NK-92 (cell line): ENCODE results near the gene SP6.

Experiments
- DNase-seq: peaks from one replicate; lab custom pipeline; 2025; ENCODE audit not compliant: unreplicated experiment; lab: John Stamatoyannopoulos, UW

SP6 gene

GRCh38 chr17:47857551-47858455 lies 6.8 kb upstream of the SP6 start:
- DNase-seq = no peak

DNA sequence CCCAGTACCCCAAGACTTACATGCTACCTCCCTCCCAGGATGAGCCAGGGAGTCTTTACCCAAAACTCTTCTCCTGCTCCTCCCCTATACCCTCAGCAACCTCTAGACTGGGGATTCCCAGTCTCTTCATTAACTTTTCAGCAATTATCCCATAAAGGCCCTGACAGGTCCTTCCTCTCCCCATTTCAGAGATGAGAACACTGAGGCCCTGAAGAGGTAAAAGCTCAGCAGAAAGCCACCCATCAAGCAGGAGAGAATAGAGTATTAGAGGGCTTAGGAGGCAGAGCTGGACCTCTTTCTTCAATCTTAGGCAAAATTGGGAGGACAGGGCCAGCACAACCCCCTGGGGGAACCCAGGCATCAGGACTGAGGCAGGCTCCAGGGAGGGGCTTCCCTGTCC lies 5.9 kb upstream of the SP6 start:
- no peak for DNase-seq

DNA sequence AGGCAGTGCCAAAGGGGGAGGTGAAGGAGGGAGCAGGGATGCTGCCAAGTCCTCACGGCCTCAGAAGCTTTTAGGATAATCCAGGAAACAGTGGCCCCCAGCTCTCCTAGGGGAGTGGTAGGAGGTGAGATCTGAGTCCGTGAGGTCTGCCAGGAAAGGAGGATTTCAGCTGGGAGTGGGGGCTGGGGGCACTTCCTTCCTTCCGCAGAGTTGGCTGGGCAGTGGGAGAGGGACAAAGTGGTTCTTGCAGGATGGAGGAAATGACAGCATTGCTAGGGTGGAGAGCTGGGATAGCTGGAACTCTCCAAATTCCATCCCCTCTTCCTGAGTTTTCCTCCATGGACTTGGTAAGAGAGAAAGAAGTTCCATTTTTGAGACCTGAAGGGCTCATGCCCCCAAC lies 4.8 kb upstream of the SP6 start:
- no peak for DNase-seq

DNA sequence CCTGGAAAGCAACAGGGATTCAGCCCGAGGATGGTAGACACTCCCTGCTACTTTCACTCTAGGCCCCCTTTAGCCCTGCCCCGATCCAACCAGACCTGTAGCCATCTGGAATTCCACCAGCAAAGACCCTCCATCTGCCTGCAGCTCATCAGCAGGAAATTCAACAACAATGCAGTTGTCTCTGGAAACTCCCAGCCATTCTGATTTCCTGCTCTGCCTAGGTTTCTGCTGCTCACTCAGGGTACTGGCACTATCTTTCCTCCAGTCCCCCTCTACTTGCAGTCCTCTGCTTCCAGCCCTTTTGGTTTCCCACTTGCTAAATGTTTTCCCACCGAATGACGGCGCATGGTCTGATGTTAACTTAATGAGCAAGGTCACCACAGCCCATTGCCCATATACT lies 2.7 kb upstream of the SP6 start:
- no peak for DNase-seq

GRCh38 chr17:47852113-47852949 lies 1.4 kb upstream of the SP6 start:
- DNase-seq = no peak

GRCh38 chr17:47851764-47852112 lies 775 bp upstream of the SP6 start:
- no peak for DNase-seq

DNA sequence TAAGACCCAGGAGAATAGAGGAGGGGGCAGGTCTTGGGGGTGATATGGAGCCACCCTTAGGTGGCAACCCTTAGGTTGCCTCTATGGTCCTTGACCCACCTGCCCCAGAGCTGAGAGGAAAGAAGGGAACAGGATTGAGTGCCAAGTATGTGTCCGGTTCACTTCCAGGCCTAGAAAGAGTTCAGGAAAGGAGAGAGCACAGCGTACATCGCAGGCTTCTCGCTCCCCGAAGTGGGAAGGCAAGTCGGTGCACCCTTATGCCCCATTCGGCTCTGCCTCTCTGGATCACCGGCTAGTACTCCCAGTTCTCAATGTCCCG lies 631 bp downstream of the SP6 start:
- no peak for DNase-seq

DNA sequence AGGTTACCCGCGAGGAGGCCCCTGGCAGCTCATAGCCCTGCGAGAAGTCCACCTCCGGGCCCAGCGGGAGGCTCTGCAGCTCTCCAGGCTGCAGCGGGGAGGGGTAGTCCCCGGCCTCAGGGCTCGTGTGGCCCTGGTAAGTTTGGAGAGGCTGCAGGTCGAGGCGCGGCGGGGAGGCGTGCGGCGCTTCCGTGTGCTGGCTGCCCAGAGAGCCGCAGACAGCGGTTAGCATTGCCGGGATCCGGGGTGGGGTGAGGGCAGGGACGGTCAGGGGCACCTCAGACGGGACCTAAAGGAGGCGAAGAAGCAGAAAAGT lies 2.8 kb downstream of the SP6 start:
- DNase-seq = no peak

GRCh38 chr17:47847341-47848197 lies 3.4 kb downstream of the SP6 start:
- DNase-seq = no peak

DNA sequence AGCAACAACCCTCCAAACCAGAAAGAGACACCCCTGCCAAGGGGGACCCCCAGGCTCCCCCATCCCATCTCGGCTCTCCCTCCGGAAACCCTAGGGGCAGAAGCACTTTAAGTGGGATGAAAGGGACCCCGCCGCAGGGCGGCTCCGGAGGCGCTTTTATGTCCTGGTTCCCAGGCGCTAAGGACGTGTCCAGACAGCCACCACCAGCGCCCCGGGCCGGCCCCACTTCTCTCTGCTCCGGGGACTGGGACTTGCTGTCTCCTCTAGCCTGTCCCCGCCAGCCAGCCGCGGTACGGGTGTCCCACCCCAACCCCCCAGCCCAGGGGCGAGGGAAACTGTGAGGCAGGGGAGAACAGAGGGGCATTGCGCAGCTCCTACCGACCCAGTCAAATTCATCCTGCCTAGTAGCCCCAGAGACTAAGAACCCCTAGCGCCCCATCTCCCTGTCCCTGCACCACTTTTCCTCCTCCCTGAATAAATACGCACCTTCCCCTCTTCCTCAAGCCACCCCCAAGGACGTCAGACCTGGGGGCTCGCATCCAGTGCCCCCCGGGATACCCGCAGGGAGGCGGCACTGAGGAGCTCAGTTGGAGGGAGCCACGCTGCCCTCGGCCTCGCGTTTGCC lies 4.1 kb downstream of the SP6 start:
- DNase-seq = no peak

DNA sequence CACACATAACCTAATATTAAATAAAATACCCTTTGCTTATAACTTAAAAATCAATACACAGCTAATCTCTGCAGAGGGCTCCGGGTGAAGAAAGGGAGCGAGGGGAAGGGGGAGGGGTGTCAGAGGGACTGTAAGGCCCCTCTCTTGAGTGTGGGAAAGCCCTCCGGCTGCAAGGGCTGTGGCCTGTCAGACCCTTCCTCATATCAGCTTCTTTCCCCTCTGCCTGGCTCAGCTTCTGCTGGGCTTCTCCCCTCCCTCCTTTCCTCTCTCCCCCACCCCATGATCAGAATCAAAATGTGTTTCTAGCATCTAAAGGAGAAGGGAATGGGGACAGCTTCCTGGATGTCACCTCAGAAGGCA lies 5.3 kb downstream of the SP6 start:
- no peak for DNase-seq

DNA sequence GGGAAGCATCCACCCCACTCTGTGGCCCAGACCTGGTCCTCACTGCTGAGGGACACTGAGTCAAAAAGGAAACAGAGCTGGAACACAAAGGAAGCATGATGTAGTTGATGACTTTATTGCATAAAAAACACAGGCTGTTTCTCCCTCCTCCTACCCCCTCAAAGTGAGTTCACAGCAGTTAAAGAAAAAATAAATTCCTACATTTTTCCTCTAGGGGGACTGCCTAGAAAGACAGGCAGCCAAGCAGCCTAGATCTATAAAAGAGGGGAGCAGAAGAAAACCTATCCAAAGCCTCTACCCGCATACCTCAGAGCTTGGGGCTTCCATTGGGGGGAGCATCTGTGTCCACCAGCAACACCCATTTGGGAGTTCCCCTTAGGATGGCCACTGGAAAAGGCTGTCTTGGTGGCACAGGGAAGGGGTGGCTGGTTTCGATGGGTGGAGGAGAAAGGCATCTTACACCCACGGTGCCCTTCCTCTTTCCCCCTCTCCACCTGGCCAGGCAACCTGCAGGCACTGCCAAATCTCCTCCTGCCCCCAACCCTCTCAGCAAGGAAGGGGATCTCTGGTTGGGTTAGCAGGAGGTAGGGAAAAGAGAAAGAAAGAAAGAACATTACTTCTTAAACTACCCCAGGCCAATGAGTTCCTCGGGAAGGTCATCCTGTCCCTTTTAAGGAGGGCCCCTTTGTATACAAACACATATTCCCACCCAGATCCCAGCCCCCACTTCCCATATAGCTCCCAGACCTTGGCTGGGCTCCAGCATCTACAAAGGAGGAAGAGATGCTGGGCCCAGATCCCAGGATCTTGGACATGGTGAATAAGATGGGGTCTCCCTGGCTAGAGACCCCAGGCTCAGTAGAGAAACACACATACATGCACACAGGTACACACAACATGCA lies 5.9 kb downstream of the SP6 start:
- no peak for DNase-seq

DNA sequence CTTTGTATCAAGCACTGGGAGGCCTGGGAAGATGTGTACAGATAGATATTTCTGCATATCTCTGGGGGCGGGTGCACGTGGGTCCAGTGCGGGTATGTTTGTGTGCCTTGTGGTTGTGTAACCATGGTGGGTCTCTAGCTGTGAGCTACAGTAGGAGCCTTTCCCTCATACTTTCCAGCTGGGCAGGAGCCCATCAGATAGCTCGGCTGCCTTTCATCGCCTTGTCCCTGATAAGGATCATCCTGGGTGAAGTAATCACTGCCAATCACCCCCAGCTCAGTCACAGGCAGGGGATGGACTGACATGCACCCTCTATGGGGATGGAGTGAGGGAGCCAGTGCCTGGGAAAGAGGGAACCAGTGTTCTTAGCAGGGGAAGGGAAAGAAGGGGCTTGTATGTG lies 6.7 kb downstream of the SP6 start:
- no peak for DNase-seq

DNA sequence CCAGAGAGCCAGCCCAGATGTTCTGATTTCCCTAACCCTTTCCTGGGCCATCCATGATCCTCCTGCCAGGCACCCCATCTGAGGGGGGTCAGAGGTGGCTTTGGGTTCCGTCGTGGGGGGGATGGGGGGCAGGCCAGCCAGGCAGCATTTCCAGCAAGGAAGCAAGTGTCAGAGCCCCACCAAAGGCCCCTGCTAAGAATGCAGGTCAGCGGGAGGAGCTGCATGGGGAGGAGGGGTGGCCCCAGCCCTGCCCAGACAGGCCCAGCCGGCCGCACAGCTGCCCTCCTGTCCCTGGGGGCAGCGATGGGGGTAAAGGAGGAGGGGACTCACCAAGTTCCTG lies 7.6 kb downstream of the SP6 start:
- no peak for DNase-seq

DNA sequence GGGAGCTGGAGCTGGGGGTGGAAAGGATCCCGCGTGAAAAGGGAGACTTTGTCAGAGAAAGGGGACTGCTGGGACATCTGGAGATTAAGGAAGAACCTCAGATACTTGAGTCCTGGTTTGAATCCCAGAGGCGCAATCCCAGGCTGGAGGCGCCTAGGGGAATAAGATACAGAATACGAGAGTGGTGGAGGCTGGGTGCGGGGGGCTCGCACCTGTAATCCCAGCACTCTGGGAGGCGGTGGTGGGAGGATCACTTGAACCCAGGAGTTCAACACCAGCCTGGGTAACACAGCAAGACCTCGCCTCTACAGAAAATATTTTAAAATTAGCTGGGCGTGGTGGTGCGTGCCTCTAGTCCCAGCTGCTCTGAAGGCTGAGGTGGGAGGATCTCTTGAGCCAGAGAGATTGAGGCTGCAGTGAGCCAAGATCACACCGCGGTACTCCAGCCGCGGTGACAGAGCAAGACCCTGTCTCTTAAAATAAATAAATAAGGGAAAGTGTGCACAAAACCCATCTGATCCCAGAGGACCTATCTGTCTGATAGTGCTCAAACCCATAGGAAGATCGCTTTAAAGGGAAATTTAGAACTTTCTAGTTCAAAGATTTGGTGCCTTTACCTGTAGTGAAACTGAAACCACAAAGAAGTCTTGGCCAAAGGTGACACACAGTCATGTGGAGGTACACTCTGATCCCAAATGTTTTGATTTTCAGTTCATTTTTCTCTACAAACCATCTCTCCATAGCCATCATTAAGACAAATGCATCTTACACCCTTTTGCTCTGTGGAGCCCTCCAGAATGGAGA lies 9.3 kb downstream of the SP6 start:
- DNase-seq = no peak

GRCh38 chr17:47840742-47841487 lies 10.0 kb downstream of the SP6 start, which contains the start of gene SCRN2:
SCRN2 (minus strand) TSS chr17:47841273; CDS start chr17:47840843, 430 bp downstream.
- peak; percentile 17 for DNase-seq

- no peak for DNase-seq
These were observed 10.8 kb downstream of the SP6 start for GRCh38 chr17:47840001-47840741.

GRCh38 chr17:47839071-47839470 lies 11.9 kb downstream of the SP6 start:
- DNase-seq = no peak
